Astrocyte of the cerebellum (primary cell): ENCODE results near the gene PTPN4.

Experiments
- DNase-seq: peaks from one replicate; pipeline ENCODE4 v3.0.0-alpha.2; 2011; ENCODE audit warnings: low read depth
- H3K4me3 ChIP-seq: 2 replicates; pipeline ENCODE4 v1.5.1; 2011; ENCODE audit warnings: mild to moderate bottlenecking, low read depth, low read length, moderate library complexity
- CTCF ChIP-seq: IDR thresholded peaks from 2 replicates; pipeline ENCODE4 v1.5.1; 2012; ENCODE audit warnings: low read length, low read depth, moderate library complexity, mild to moderate bottlenecking; ENCODE audit errors: missing control alignments
- in situ Hi-C: cut with HindIII; loops from 2 replicates; pipeline ENCODE4 v1.10.0; 2017; ENCODE audit warnings: low sequenced_read_pairs

The PTPN4 gene

GRCh38 chr2:119809339-119810048, 49.8 kb downstream of the PTPN4 start:
- in situ Hi-C loops = loop anchor here (5.0 kb wide), 1 partner anchor 67 kb away; no protein-coding TSS in a partner anchor
- peak; percentile 40 for DNase-seq
- no peak overlapping the region for H3K4me3 ChIP-seq
- no peak for TF ChIP-seq CTCF

- TF ChIP-seq CTCF = no peak
- in situ Hi-C loops = loop anchor here (5.0 kb wide), 1 partner anchor 68 kb away; no protein-coding TSS in a partner anchor
- H3K4me3 ChIP-seq = no peak overlapping the region
- no peak for DNase-seq
Measured at GRCh38 chr2:119810049-119810630, 50.4 kb downstream of the PTPN4 start.

- DNase-seq = no peak
- TF ChIP-seq CTCF = no peak
- H3K4me3 ChIP-seq = no peak overlapping the region
- in situ Hi-C loops = loop anchor here (5.0 kb wide), 1 partner anchor 72 kb away; no protein-coding TSS in a partner anchor
Measured at GRCh38 chr2:119814216-119814615, 54.5 kb downstream of the PTPN4 start.

- in situ Hi-C loops = no loop called here
- TF ChIP-seq CTCF = no peak
- H3K4me3 ChIP-seq = no peak overlapping the region
- no peak for DNase-seq
Measured at GRCh38 chr2:119818792-119819191, 59.1 kb downstream of the PTPN4 start.

- H3K4me3 ChIP-seq = no peak overlapping the region
- no peak for TF ChIP-seq CTCF
- in situ Hi-C loops = no loop called here
- no peak for DNase-seq
Measured at GRCh38 chr2:119819846-119820245, 60.1 kb downstream of the PTPN4 start.

GRCh38 chr2:119820275-119820674, 60.6 kb downstream of the PTPN4 start:
- TF ChIP-seq CTCF = no peak
- no peak overlapping the region for H3K4me3 ChIP-seq
- in situ Hi-C loops = no loop called here
- peak; percentile 74 for DNase-seq
